Stimulated activated CD4-positive, alpha-beta T cell treated with anti-CD3 and anti-CD28 coated beads, Interleukin-4, amount 100 ng/mL, for 1 hour (primary cell): ENCODE measurements around the gene TPSAB1.
A peak's percentile ranks its signal among the peaks of the same experiment; 100 is the strongest.

Experiments
- DNase-seq: peaks from one replicate; pipeline ENCODE4 v3.0.0-alpha.2; 2020

TPSAB1 gene

DNA sequence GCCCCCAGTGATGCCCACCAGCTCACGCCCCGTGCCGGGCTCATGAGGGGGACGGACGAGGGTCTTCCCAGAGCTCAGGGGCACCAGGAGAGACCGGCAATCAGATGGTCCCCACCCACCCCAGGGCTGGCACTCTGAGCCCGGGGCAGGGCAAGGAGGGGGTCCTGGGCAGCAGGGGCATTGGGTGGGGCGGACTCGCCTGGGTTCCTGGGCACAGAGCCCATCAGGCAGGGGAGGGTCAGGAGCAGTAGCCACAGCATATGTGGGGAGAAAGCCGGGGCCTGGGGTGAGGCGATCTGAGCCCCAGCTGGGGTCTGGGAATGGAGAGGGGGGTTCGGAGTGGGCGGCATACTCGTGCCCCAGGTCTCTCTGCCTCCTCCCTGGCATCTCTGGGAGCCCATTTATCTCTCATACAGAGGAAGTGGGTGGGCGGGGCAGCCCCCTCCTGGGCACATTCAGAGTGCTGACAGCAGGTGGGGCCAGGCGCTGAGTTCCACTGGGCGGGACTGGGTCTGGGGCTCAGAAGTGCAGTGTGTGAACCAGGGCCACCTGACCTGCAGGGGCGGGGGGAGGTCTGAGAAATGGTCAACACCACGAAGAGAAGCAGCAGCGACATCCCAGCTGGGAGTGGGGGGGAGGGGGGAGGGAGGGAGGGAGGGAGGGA lies 48.4 kb downstream of the TPSAB1 start:
- DNase-seq, result peak; percentile 25

GRCh38 chr16:1289477-1289866 lies 49.0 kb downstream of the TPSAB1 start:
- no peak for DNase-seq

DNA sequence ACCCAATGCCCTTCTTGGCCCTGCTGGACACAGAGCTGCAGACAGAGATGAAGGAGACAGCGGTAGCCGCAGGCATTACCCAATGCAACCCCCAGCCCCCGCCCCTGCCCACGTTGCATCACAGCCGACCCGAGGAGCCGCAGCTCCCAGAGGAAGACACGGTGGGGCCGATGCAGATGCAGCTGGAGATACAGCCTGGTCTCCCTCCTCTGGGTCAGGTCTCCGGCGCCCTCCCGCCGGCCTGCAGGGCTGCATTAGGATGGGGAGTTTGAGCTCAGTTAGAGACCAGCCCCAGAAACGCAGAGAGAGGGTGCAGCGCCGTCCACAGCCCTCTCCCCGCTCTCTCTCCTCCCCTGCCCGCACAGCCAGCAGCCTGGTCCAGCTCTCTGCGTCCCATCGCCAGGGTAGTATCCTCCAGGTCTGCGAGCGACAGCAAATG lies 49.6 kb downstream of the TPSAB1 start:
- DNase-seq, result no peak

DNA sequence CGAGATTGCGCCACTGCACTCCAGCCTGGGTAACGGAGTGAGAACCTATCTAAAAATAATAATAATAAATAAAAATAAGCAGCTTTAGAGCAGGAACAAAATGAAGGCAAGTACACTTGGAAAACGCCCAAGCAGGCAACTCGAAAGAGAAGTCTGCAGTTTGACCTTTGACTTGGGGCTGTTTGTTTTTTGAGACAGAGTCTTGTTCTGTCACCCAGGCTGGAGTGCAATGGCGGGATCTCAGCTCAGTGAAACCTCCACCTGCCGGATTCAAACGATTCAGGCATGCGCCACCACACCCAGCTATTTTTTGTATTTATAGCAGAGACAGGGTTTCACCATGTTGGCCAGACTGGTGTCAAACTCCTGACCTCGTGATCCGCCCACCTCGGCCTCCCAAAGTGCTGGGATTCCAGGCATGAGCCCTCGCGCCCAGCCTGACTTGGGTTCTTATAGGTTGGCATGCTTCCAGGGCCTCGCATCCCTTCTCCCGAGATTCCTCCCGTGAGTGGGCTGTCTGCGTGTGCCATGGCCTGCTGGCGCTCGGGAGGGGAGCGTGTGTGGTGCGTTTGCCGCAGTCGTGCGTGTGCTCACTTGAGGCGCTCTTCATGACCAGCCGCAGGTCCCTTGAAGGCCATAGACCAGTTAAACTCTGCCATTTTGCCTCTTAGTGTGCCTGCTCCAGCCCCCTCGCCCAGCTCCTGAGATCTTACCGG lies 50.5 kb downstream of the TPSAB1 start:
- DNase-seq, result no peak

GRCh38 chr16:1291576-1291974 lies 51.1 kb downstream of the TPSAB1 start:
- DNase-seq, result no peak
